Keratinocyte (primary cell): Measurements from ENCODE around the gene CCDC18. TPM values are rescaled to one million over a fixed set of nuclear protein-coding genes. Genes with fewer than 3 reads are reported as not detected.

Experiments used
- DNase-seq: peaks from one replicate; pipeline ENCODE4 v3.0.0-alpha.2; 2011; ENCODE audit warnings: low read depth, missing footprints, low spot score
- FAIRE-seq: peaks from 2 replicates; lab custom pipeline; 2011; peaks lifted over from hg19 to GRCh38; lab: Jason Lieb, UNC
- H2AFZ ChIP-seq: 2 replicates; pipeline ENCODE4 v1.6.0; 2012; ENCODE audit warnings: low read length, control low read depth, inconsistent platforms; ENCODE audit not compliant: control insufficient read depth
- H3K27ac ChIP-seq: 2 replicates; pipeline ENCODE4 v1.5.1; 2011; ENCODE audit warnings: low read length; ENCODE audit not compliant: control insufficient read depth, insufficient read depth
- H3K27me3 ChIP-seq: 3 replicates; pipeline ENCODE4 v1.6.0; 2011; ENCODE audit warnings: low read length; ENCODE audit not compliant: control insufficient read depth, insufficient read depth; ENCODE audit errors: extremely low read depth
- H3K36me3 ChIP-seq, 2 experiments: 2 replicates in 1 of 2; 3 replicates in 1 of 2; pipeline ENCODE4 v1.5.1; 2011; ENCODE audit warnings: low read length in 2 of 2, mild to moderate bottlenecking in 1 of 2; ENCODE audit not compliant: control insufficient read depth in 2 of 2, insufficient read depth in 2 of 2; ENCODE audit errors: extremely low read depth in 1 of 2
- H3K4me1 ChIP-seq: 3 replicates; pipeline ENCODE4 v1.5.1; 2011; ENCODE audit warnings: low read length; ENCODE audit not compliant: control insufficient read depth, insufficient read depth; ENCODE audit errors: extremely low read depth
- H3K4me2 ChIP-seq: 3 replicates; pipeline ENCODE4 v1.6.0; 2011; ENCODE audit warnings: low read depth, low read length; ENCODE audit not compliant: control insufficient read depth, insufficient read depth; ENCODE audit errors: extremely low read depth
- H3K4me3 ChIP-seq, 3 experiments: fragments of 200-600 bp in 1 of 3; sonication (generic) in 1 of 3; 2 replicates in 2 of 3; 3 replicates in 1 of 3; pipeline ENCODE4 v1.5.1; 2011 to 2016; ENCODE audit warnings: low read length in 3 of 3, mild to moderate bottlenecking in 3 of 3, control low read depth in 2 of 3, inconsistent platforms in 1 of 3, low read depth in 1 of 3, mixed read lengths in 1 of 3, mixed run types in 1 of 3, moderate library complexity in 1 of 3; ENCODE audit not compliant: control insufficient read depth in 2 of 3, insufficient read depth in 2 of 3; ENCODE audit errors: extremely low read depth in 1 of 3
- H3K79me2 ChIP-seq: 2 replicates; pipeline ENCODE4 v1.6.0; 2012; ENCODE audit warnings: low read length; ENCODE audit not compliant: control insufficient read depth, insufficient read depth
- H3K9ac ChIP-seq: 3 replicates; pipeline ENCODE4 v1.6.0; 2011; ENCODE audit warnings: low read length; ENCODE audit not compliant: control insufficient read depth, insufficient read depth; ENCODE audit errors: extremely low read depth
- H3K9me1 ChIP-seq: 3 replicates; pipeline ENCODE4 v1.6.0; 2011; ENCODE audit warnings: low read length; ENCODE audit not compliant: control insufficient read depth, insufficient read depth; ENCODE audit errors: extremely low read depth
- H3K9me3 ChIP-seq: 2 replicates; pipeline ENCODE4 v1.5.1; 2012; ENCODE audit warnings: low read depth, low read length; ENCODE audit not compliant: control insufficient read depth
- H4K20me1 ChIP-seq: 3 replicates; pipeline ENCODE4 v1.6.0; 2011; ENCODE audit warnings: low read length; ENCODE audit not compliant: control insufficient read depth, insufficient read depth; ENCODE audit errors: extremely low read depth
- CTCF ChIP-seq, 3 experiments: IDR thresholded peaks in 1 of 3; conservative IDR thresholded peaks in 1 of 3; optimal IDR thresholded peaks in 1 of 3; 2 replicates in 2 of 3; 3 replicates in 1 of 3; pipeline versions ENCODE3 to v1.5.1; 2011; ENCODE audit warnings: low read length in 3 of 3, mild to moderate bottlenecking in 3 of 3, moderate library complexity in 2 of 3, control low read depth in 1 of 3, inconsistent platforms in 1 of 3; ENCODE audit not compliant: insufficient read depth in 2 of 3; ENCODE audit errors: extremely low read depth in 1 of 3
- EZH2 ChIP-seq: IDR thresholded peaks from one replicate; pipeline ENCODE4 v1.6.1; 2012; ENCODE audit warnings: inconsistent platforms, mild to moderate bottlenecking, low read length, moderate library complexity
- dilution Hi-C: fragments of 300-500 bp; cut with MboI; formaldehyde crosslinking; loops from one replicate; pipeline ENCODE4 v1.7.0; 2020; ENCODE audit warnings: low sequenced_read_pairs; ENCODE audit not compliant: extremely low pct_ligation_motif_present
- polyA plus RNA-seq, 5 experiments: library from polyadenylated mRNA; depleted of rRNA in 3 of 5; stranded (reverse) in 3 of 5; stranded (forward) in 1 of 5; unstranded in 1 of 5; fragments of >200 nt; gene quantifications; 1 replicate in 1 of 5; 2 replicates in 3 of 5; 3 replicates in 1 of 5; pipeline versions ENCODE4 v1.2.1 to v1.2.3, GENCODE V29; 2011 to 2012; ENCODE audit warnings: missing spikeins in 2 of 5, low read depth in 1 of 5, low replicate concordance in 1 of 5

The CCDC18 gene
- polyA plus RNA-seq, 1 donor (not counting 4 experiments of a cell fraction or from before 2014, with no cell fraction given) = 6.0 TPM

- dilution Hi-C loops = no loop called here
- TF ChIP-seq CTCF (optimal IDR thresholded peaks at IDR 0.05 in 1 of 3, IDR thresholded peaks at IDR 0.05 in 1 of 3, conservative IDR thresholded peaks at IDR 0.05 in 1 of 3; ENCODE audit: extremely low read depth in 1 of 3, insufficient read depth in 2 of 3, low read length in 3 of 3) (no peak), EZH2 (no peak)
- Histone ChIP-seq H3K9me3 (no peaks in the 10 kb centered on the region), H3K4me1 (no peaks in the 10 kb centered on the region), H3K9me1 (no peaks in the 10 kb centered on the region), H3K79me2 (no peaks in the 10 kb centered on the region), H4K20me1 (no peaks in the 10 kb centered on the region), H3K27ac (no peak overlapping the region), H3K9ac (no peak overlapping the region), H3K27me3 (no peaks in the 10 kb centered on the region), H3K4me3 (no peak overlapping the region), H3K4me2 (no peak overlapping the region), H2AFZ (no peak overlapping the region), H3K36me3 (peaks cover 4 to 16% of the 10 kb centered on the region in 2 experiments)
- DNase-seq (no peak), FAIRE-seq (no peak)
Observed at GRCh38 chr1:93200086-93200620, 19.6 kb downstream of the CCDC18 start.

GRCh38 chr1:93200714-93201113 lies 20.2 kb downstream of the CCDC18 start:
- Histone ChIP-seq H3K4me2 (no peak overlapping the region), H3K4me1 (no peaks in the 10 kb centered on the region), H3K27ac (no peak overlapping the region), H3K27me3 (no peaks in the 10 kb centered on the region), H3K4me3 (no peak overlapping the region), H3K9me1 (no peaks in the 10 kb centered on the region), H4K20me1 (no peaks in the 10 kb centered on the region), H3K9ac (no peak overlapping the region), H2AFZ (no peak overlapping the region), H3K79me2 (no peaks in the 10 kb centered on the region), H3K9me3 (no peaks in the 10 kb centered on the region), H3K36me3 (peaks cover 4 to 16% of the 10 kb centered on the region in 2 experiments)
- FAIRE-seq (no peak), DNase-seq (no peak)
- TF ChIP-seq CTCF (optimal IDR thresholded peaks at IDR 0.05 in 1 of 3, IDR thresholded peaks at IDR 0.05 in 1 of 3, conservative IDR thresholded peaks at IDR 0.05 in 1 of 3; ENCODE audit: extremely low read depth in 1 of 3, insufficient read depth in 2 of 3, low read length in 3 of 3) (no peak), EZH2 (no peak)
- dilution Hi-C loops = no loop called here
